Breast epithelium (tissue), 4 donors: ENCODE results near the gene RIF1. TPM values are rescaled to one million over a fixed set of nuclear protein-coding genes. Genes with fewer than 3 reads are reported as not detected.
A peak's percentile ranks its signal among the peaks of the same experiment; 100 is the strongest.

ENCODE experiments used
- DNase-seq, 2 donors: peaks; one replicate each; pipeline ENCODE4 v3.0.0-alpha.2; 2019; ENCODE audit warnings: low spot score in 2 of 2
- H3K27ac ChIP-seq, 2 donors: fragments of 200-600 bp; sonication (generic) in 1 of 2; one replicate each; pipeline ENCODE4 v1.5.1; 2016 to 2019; ENCODE audit warnings: mild to moderate bottlenecking in 1 of 2
- H3K27me3 ChIP-seq, 2 donors: fragments of 200-600 bp; sonication (generic) in 1 of 2; one replicate each; pipeline versions ENCODE4 v1.5.1 to v1.6.0; 2017 to 2019; ENCODE audit warnings: control low read depth in 1 of 2, mild to moderate bottlenecking in 1 of 2
- H3K36me3 ChIP-seq: fragments of 200-600 bp; one replicate; pipeline ENCODE4 v1.5.1; 2019
- H3K4me1 ChIP-seq, 2 donors: fragments of 200-600 bp; sonication (generic); one replicate each; pipeline ENCODE4 v1.5.1; 2016 to 2019; ENCODE audit warnings: control low read depth in 1 of 2
- H3K4me3 ChIP-seq, 3 donors: fragments of 200-600 bp; sonication (generic); 1 replicate in 2 of 3; 2 replicates in 1 of 3; pipeline ENCODE4 v1.5.1; 2016 to 2019; ENCODE audit warnings: mild to moderate bottlenecking in 3 of 3, moderate library complexity in 2 of 3
- H3K9me3 ChIP-seq, 2 donors: fragments of 200-600 bp; sonication (generic) in 1 of 2; one replicate each; pipeline ENCODE4 v1.5.1; 2016 to 2019; ENCODE audit warnings: control low read depth in 1 of 2
- CTCF ChIP-seq, 3 donors: fragments of 450-650 bp; IDR thresholded peaks; one replicate each; pipeline ENCODE4 v1.5.1; 2016 to 2017; ENCODE audit warnings: antibody characterized with exemption in 3 of 3, mild to moderate bottlenecking in 3 of 3, moderate library complexity in 3 of 3
- POLR2A ChIP-seq: fragments of 450-650 bp; IDR thresholded peaks from one replicate; pipeline ENCODE4 v1.6.1; 2016; ENCODE audit warnings: antibody characterized with exemption, mild to moderate bottlenecking, moderate library complexity
- POLR2AphosphoS5 ChIP-seq, 3 donors: sonication (generic); formaldehyde crosslinking; IDR thresholded peaks; one replicate each; pipeline ENCODE4 v1.6.1; 2017; ENCODE audit warnings: antibody characterized with exemption in 3 of 3
- intact Hi-C: fragments of 100-400 bp; cut with DNase I; formaldehyde crosslinking; loops from one replicate; pipeline ENCODE4 v1.15.1; 2023; ENCODE audit warnings: low total_unique reads
- total RNA-seq, 3 donors: library from RNA; depleted of rRNA; stranded (reverse); fragments of >200 nt; gene quantifications; one replicate each; pipeline ENCODE4 v1.1.0, GENCODE V29; 2016

RIF1 gene
- total RNA-seq, 3 donors from 2014 or later, result 35.5 to 78.2 (median 50.5) TPM

- H3K36me3 ChIP-seq, result no peaks in the 10 kb centered on the region
- no peak overlapping the region for H3K27ac ChIP-seq
- DNase-seq, result no peak
- no peak overlapping the region for H3K4me3 ChIP-seq
- no peaks in the 10 kb centered on the region for H3K4me1 ChIP-seq
- H3K9me3 ChIP-seq, result no peaks in the 10 kb centered on the region
- intact Hi-C loops, result no loop called here
- no peak for TF ChIP-seq POLR2AphosphoS5 (IDR thresholded peaks at IDR 0.05)
- H3K27me3 ChIP-seq, result no peaks in the 10 kb centered on the region
Observed at GRCh38 chr2:151476287-151476686, 66.6 kb downstream of the RIF1 start.

GRCh38 chr2:151478011-151478410 lies 68.3 kb downstream of the RIF1 start:
- no peaks in the 10 kb centered on the region for H3K27me3 ChIP-seq
- H3K4me3 ChIP-seq, result no peak overlapping the region
- H3K36me3 ChIP-seq, result no peaks in the 10 kb centered on the region
- DNase-seq, result no peak
- no peak for TF ChIP-seq CTCF (IDR thresholded peaks at IDR 0.05)
- no peak for TF ChIP-seq POLR2A
- no peak for TF ChIP-seq POLR2AphosphoS5 (IDR thresholded peaks at IDR 0.05)
- no peaks in the 10 kb centered on the region for H3K4me1 ChIP-seq
- intact Hi-C loops, result no loop called here
- no peaks in the 10 kb centered on the region for H3K9me3 ChIP-seq
- no peak overlapping the region for H3K27ac ChIP-seq

- intact Hi-C loops, result no loop called here
- no peak overlapping the region for H3K27ac ChIP-seq
- DNase-seq, result no peak
- no peaks in the 10 kb centered on the region for H3K27me3 ChIP-seq
- no peaks in the 10 kb centered on the region for H3K36me3 ChIP-seq
- no peak for TF ChIP-seq POLR2A
- no peak for TF ChIP-seq POLR2AphosphoS5 (IDR thresholded peaks at IDR 0.05)
- TF ChIP-seq CTCF (IDR thresholded peaks at IDR 0.05), result no peak
- no peaks in the 10 kb centered on the region for H3K4me1 ChIP-seq
- H3K4me3 ChIP-seq, result no peak overlapping the region
- H3K9me3 ChIP-seq, result no peaks in the 10 kb centered on the region
Observed at GRCh38 chr2:151481744-151482143, 72.0 kb downstream of the RIF1 start.

DNA sequence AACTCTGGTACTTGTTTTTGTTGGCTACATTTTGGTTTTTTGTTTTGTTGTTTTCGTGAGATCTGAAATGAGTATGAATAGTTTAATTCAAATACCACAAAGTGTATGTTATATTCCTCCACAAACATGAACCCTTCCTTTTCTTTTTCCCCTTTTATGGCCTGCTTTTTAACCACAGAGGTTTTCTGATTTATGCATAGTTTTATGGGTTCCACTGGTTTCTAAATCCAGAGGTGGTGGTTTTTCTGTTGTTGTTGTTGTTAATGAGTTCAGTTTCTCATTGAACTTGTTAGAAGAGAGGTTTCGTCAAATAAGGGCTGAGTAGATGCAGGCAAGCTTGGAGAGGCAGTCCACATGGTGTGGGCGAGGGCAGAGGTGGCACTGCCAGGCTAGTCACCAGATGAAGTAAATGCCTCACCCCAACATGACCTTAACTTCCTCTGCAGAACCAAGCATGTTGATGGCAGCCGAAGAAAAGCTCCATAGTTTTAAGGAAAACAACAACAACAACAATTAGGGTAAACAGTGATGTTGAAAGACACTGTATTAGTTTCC lies 72.5 kb downstream of the RIF1 start:
- no peak overlapping the region for H3K4me3 ChIP-seq
- H3K9me3 ChIP-seq, result no peaks in the 10 kb centered on the region
- H3K27me3 ChIP-seq, result no peaks in the 10 kb centered on the region
- intact Hi-C loops, result no loop called here
- no peak overlapping the region for H3K27ac ChIP-seq
- DNase-seq, result no peak
- no peak for TF ChIP-seq POLR2A
- TF ChIP-seq POLR2AphosphoS5 (IDR thresholded peaks at IDR 0.05), result no peak
- TF ChIP-seq CTCF (IDR thresholded peaks at IDR 0.05), result no peak
- H3K36me3 ChIP-seq, result no peaks in the 10 kb centered on the region
- no peaks in the 10 kb centered on the region for H3K4me1 ChIP-seq

DNA sequence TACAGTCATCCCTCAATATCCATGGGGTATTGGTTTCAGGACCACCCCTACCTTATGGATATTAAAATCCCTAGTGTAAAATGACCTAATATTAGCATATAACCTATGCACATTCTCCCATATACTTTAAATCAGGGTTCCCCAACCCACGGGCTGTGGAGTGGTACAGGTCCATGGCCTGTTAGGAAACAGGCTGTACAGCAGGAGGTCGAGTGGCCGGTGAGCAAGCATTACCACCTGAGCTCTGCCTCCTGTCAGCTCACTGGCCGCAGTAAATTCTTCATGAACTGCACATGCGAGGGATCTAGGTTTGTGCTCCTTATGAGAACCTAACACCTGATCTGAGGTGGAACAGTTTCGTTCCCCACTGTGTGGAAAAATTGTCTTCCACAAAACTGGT lies 73.8 kb downstream of the RIF1 start:
- no peaks in the 10 kb centered on the region for H3K36me3 ChIP-seq
- H3K27ac ChIP-seq, result no peak overlapping the region
- no peaks in the 10 kb centered on the region for H3K4me1 ChIP-seq
- H3K4me3 ChIP-seq, result no peak overlapping the region
- DNase-seq, result no peak
- TF ChIP-seq CTCF (IDR thresholded peaks at IDR 0.05) (no peak), POLR2A (no peak), POLR2AphosphoS5 (IDR thresholded peaks at IDR 0.05) (no peak)
- H3K27me3 ChIP-seq, result no peaks in the 10 kb centered on the region
- no peaks in the 10 kb centered on the region for H3K9me3 ChIP-seq
- intact Hi-C loops, result no loop called here

- TF ChIP-seq POLR2AphosphoS5 (IDR thresholded peaks at IDR 0.05), result no peak
- no peak for TF ChIP-seq CTCF (IDR thresholded peaks at IDR 0.05)
- TF ChIP-seq POLR2A, result no peak
- Histone ChIP-seq H3K4me3 (no peak overlapping the region), H3K36me3 (no peaks in the 10 kb centered on the region), H3K27ac (peak overlapping the region in 1 of 2 donors; percentile 39), H3K27me3 (no peaks in the 10 kb centered on the region), H3K4me1 (no peaks in the 10 kb centered on the region), H3K9me3 (no peaks in the 10 kb centered on the region)
- no peak for DNase-seq
- intact Hi-C loops, result no loop called here
Observed at GRCh38 chr2:151484100-151484499, 74.4 kb downstream of the RIF1 start.
